Left hindlimb (tissue), 1 donor: ENCODE measurements around the gene HPSE.
"Not testable (repeated sequence)": the region's sequence is repeated elsewhere in the genome, so short reads cannot be mapped to it uniquely, and the experiment has no call there.

ENCODE experiments used
- DNase-seq: peaks from one replicate; pipeline ENCODE4 v3.0.0-alpha.2; 2018

HPSE gene

DNA sequence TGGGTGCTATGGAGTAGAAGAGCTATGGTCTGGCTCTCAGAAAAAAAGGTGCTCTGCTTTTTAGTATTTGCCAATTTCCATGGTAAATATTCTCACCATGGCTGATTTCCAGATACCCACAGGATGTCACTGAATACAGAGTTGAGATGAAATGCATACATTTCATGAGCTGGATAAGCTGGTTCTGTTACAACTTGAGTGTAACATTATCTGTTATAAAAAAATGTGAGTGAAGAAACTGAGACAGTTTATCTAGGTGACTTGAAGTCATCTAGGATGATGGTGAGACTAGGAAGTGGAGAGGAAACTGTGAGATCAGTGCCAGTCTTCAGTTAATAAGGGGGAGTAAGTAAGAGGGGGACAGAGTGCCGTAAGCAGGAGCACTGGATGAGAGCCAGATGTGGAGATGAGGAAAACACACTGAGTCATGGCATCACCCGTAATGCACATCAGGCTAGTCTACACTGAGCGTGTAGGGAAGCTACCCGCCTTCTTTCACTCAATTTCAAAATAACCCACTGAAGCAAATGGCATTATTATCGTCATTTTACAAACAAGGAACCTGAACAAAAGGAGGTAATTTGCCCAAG is 5.0 kb downstream of the HPSE start:
- DNase-seq: no peak

DNA sequence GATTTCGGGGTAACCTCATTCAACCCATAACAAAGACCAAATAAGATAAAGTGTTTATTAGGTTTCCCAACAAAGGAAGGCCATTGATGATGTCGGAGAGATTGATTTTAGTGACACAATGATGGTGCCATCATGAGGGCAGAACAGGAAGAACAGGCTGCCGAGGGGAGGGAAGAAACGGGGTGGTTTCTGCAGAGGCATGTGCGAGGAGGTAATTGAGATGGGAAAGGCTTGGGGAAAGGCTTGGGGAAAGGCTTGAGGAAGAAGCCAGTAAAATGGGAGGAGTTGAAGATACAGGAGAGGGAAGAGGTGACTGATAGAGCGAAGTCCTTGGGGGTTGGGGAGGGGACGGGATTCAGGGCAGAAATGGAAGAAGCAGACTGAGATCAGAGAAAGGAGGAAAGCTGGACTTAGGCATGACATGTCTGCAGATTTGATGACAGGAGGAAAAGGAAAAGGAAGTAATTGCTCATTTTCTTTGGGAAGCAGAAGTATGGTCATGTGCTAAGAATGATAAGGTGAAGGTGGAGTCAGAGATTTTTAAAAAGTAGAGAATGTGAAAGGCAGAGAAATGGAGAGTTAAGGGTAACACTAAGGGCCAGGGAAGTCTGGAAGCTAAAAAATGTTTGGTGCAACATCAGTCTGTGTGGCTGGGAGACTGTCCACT is 6.0 kb downstream of the HPSE start:
- no peak for DNase-seq

DNA sequence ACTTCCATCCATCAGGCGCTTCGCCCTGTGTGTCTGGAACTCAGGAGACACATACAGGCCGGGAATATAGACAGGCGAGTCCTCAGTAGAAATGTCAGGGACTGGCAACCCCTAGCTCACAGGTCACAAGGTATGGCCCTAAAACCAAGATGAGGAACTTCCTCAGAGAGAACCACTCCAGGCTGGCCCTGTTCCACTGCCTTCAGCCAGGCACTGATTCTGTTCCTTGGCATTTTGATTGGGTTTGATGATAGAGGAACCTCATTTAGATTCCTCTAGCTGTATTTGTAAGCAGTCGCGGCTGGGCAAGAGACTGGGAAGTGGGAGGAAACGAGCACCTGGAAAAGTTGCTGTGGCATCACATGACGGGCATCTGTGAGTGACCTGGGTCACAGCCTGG is 8.1 kb downstream of the HPSE start:
- DNase-seq: no peak

- not testable (repeated sequence) for DNase-seq
Measured at GRCh38 chr4:83325306-83325705, 9.3 kb downstream of the HPSE start.

- no peak for DNase-seq
Measured at GRCh38 chr4:83323136-83323535, 11.5 kb downstream of the HPSE start.

- no peak for DNase-seq
Measured at GRCh38 chr4:83320548-83320947, 14.1 kb downstream of the HPSE start.

- no peak for DNase-seq
Measured at GRCh38 chr4:83318666-83319065, 16.0 kb downstream of the HPSE start.

DNA sequence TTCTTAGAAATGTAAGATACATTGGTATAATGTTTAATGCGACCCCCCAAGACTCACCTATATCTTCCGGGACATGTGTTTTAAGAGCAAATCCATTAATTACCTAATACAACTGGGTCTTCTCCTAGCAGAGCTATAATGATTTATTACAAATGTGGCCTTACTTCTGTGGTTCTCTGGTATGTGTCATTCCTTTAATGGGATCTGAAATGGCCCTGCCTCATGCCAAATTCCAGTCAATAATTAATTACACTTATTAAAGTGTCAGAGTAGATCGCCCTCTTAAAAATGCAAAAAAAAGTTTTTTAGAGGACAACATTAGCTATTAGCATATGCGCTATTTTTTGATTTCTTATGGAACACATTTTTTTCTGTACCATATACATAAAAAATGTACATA is 17.0 kb downstream of the HPSE start:
- DNase-seq: no peak

GRCh38 chr4:83316459-83317165 is 18.0 kb downstream of the HPSE start:
- no peak for DNase-seq

- no peak for DNase-seq
Measured at GRCh38 chr4:83315341-83315870, 19.2 kb downstream of the HPSE start.

- no peak for DNase-seq
Measured at GRCh38 chr4:83308672-83309071, 26.0 kb downstream of the HPSE start.

GRCh38 chr4:83307920-83308319 is 26.7 kb downstream of the HPSE start:
- no peak for DNase-seq

- DNase-seq: no peak
Measured at GRCh38 chr4:83305187-83305586, 29.5 kb downstream of the HPSE start.

DNA sequence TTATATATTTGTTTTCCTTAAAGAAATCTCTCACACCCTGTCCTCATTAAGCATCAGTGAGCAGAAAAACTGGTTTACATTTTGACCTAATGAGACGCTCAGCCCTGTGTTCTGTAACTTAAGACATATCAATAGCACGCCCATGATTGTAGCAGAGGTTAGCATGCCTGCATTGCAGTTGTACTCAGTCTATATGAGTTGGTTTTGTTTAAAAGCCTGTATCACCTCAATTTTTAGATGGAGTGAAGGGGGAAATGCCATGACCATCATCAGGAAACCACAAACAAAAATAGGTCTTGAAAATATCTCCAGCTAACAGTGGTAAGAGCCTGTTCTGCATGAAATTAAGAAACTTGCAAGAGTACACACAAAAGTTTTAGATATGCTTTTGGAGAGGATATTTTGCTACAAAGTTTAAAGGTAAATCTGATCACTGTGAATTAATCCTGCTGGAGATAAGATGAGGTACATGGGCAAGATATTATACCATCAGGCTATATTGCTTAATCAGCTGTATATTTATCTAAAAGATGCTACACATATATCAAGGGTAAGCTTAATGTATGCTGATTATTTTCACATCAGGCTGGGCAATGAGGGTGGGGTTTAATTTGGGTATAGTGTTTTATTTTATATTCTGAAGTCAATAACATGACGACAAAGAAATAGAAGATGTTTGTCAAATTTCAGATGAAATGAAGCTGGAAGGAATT is 36.9 kb downstream of the HPSE start:
- no peak for DNase-seq

DNA sequence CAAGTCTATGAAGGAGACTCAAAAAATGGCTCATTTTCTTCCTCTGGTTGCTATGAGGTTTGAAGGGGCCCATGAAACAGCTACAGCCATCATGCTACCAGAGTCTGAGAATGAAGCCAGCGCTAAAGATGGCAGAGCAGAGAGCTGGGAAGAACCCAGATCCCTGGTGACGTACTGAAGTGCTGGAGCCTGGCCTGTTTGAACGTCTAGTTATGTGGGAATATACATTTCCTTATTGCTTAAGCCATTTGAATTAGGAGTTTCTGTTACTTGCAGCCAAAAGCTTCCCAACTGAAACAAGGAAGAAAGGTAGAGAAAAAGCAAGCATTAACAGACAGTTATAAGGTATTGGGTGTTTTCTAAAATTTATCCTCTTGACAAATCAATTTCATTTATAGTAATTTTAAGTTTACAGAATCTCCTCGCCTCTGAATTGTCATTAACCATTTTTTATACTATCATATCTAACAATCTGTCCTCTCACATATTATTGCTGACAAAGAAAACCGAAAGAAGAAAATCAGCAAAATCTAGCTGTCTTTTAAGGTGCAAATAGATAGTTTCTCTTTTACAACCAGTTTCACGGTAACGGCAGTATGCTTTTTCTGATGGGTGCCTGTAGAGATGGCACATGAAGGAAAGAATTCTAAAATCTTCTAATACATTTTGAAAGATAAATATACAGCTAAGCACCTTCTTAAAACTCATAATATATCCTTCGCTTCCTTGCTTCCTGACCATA is 41.2 kb downstream of the HPSE start:
- DNase-seq: no peak

DNA sequence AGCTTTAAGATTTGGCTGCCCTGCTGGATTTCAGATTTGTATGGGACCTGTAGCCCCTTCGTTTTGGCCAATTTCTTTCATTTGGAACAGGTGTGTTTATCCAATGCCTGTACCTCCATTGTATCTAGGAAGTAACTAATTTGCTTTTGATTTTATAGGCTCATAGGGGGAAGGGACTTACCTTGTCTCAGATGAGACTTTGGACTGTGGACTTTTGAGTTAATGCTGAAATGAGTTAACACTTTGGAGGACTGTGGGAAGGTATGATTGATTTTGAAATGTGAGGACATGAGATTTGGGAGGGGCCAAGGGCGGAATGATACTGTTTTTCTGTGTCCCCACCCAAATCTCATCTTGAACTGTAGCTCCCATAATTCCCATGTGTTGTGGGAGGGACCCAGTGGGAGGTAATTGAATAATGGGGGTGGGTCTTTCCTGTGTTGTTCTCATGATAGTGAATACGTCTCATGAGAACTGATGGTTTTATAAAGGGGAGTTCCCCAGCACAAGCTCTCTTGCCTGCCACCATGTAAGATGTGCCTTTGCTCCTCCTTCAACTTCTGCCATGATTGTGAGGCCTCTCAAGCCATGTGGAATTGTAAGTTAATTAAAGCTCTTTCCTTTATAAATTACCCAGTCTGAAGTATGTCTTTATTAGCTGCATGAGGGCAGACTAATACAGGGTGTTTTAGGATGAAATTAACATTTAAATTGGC is 44.4 kb downstream of the HPSE start:
- not testable (repeated sequence) for DNase-seq

- not testable (repeated sequence) for DNase-seq
Measured at GRCh38 chr4:83288381-83288780, 46.3 kb downstream of the HPSE start.

- peak; percentile 39 for DNase-seq
Measured at GRCh38 chr4:83285055-83285407, 49.6 kb downstream of the HPSE start.

DNA sequence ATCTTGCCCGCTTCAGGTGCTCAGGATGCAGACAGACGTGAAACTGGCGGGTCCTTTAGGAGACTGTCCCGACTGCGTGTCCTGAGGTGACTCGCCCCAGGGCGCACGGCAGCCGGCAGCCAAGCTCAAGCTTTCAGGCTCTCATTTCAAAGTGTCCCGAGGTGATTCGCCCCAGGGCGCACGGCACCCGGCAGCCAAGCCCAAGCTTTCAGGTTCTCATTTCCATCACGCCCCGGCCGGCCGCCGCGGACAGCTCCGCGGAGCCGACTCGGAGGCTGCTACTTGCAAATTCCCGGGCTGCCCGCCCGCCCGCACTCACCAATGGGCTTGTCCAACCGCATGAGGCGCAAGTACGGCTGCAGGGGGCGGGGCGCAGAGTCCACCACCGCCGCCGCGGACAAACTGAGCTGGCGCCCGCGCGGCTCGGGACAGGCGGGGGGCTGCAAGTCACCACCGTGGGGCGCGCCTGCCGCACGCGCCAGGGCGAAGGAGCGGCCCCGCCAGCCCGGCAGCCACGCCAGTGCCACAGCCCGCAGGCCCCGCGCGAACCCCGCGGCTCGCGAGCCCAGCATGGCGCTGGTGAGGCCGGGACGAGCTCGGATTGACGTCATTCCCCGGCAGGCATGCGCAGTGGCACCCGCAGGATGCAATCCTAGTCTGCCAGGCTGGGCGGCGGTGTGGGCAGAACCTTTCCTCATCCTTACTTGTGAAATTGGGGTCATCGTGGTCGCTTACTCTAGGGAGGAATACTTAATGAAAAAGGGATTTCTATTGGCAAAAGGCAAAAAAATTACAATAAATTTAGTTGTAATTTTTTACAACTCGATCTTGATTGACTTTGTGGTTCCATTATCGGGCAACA is 50.2 kb downstream of the HPSE start, which contains the start of gene COQ2:
Gene COQ2 (minus strand): TSS at position 606 of the 862 bp plus-strand sequence. CDS start 34 bp downstream, at position 572.
- DNase-seq: peak; percentile 97

GRCh38 chr4:83283181-83283580 is 51.5 kb downstream of the HPSE start:
- no peak for DNase-seq

DNA sequence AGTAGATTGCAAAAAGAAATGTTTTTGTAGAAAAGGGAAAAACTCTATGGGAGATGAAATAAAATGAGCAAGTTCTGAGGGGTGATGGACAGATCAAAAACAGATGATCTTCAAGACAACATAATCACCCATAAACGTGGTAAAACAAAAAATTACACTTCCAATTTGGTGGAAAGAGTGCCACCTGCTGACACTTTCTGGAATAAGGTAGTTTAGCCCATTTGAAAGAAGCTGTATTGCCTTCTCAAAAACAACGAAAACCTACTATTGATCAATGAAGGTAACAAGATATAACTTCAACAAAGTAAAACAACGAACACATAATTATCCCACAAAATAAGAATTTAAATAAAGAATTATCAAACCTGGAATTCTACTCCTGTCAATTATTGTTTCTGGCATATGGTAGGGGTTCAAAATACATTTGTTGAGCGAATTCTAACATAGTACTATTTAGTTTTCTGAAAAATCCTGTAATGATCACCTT is 52.6 kb downstream of the HPSE start:
- DNase-seq: no peak
